Ovary (tissue), 9 donors: ENCODE measurements around the gene PRELID2. TPM values are rescaled to one million over a fixed set of nuclear protein-coding genes. Genes with fewer than 3 reads are reported as not detected.
A peak's percentile ranks its signal among the peaks of the same experiment; 100 is the strongest.

Source experiments
- DNase-seq, 5 donors: peaks; one replicate each; pipeline ENCODE4 v3.0.0-alpha.2; 2019 to 2020
- H3K27ac ChIP-seq, 2 donors: fragments of 200-600 bp; one replicate each; pipeline versions ENCODE4 v1.5.1 to v1.8.0; 2019 to 2022
- H3K27me3 ChIP-seq: fragments of 200-600 bp; one replicate; pipeline ENCODE4 v1.8.0; 2022
- H3K36me3 ChIP-seq: fragments of 200-600 bp; sonication (generic); one replicate; pipeline ENCODE4 v1.5.1; 2019
- H3K4me1 ChIP-seq: one replicate; pipeline ENCODE4 v1.8.1; 2013; ENCODE audit warnings: mild to moderate bottlenecking, moderate library complexity; ENCODE audit not compliant: insufficient read depth
- H3K4me3 ChIP-seq: fragments of 200-600 bp; sonication (generic); one replicate; pipeline ENCODE4 v1.5.1; 2017
- H3K9me3 ChIP-seq, 2 donors: fragments of 200-600 bp in 1 of 2; sonication (generic) in 1 of 2; one replicate each; pipeline versions ENCODE4 v1.5.1 to v1.8.1; 2013 to 2019; ENCODE audit warnings: mild to moderate bottlenecking in 1 of 2, moderate library complexity in 1 of 2
- EP300 ChIP-seq: sonication (generic); formaldehyde crosslinking; IDR thresholded peaks from one replicate; pipeline ENCODE4 v1.6.1; 2017; ENCODE audit warnings: antibody characterized with exemption
- POLR2A ChIP-seq: fragments of 450-650 bp; IDR thresholded peaks from one replicate; pipeline ENCODE4 v1.6.1; 2017; ENCODE audit warnings: antibody characterized with exemption, mild to moderate bottlenecking, moderate library complexity
- WGBS, 3 donors: extraction: QIAGEN DNeasy Blood & Tissue Kit in 1 of 3; methylation state at CpG; one replicate each; pipeline versions ENCODE4 v1.1.5 to v1.1.7; 2013 to 2017; 5-methylcytosine and 5-hydroxymethylcytosine counted together
- intact Hi-C, 4 donors: fragments of 100-400 bp; cut with DNase I; formaldehyde crosslinking; loops; one replicate each; pipeline versions ENCODE4 v1.11.0 to v1.15.1; 2022 to 2023
- polyA plus RNA-seq, 2 donors: library from polyadenylated mRNA; stranded (reverse); fragments of 200-250 nt in 1 of 2; fragments of 350-450 nt in 1 of 2; fragmentation: Illumina TruSeq in 1 of 2; extraction: RNeasy Lipid Tissue Mini Kit (QIAGEN cat#74804) in 1 of 2; gene quantifications; one replicate each; pipeline ENCODE4 v1.2.3, GENCODE V29; 2013 to 2014
- total RNA-seq, 7 donors: library from RNA; depleted of rRNA in 2 of 7; stranded (reverse); fragments of >200 nt in 2 of 7; fragmentation: NEBNext Ultra II Directional in 3 of 7; extraction: Animal tissue kit (Norgen Biotek cat#: 25700) in 3 of 7; gene quantifications; one replicate each; pipeline versions ENCODE4 v1.1.0 to v1.2.4, GENCODE V29; 2016 to 2023
- TF ChIP-seq, protein P1 (sequence below), 3 donors: fragments of 450-650 bp in 2 of 3; fragments of 200-600 bp in 1 of 3; IDR thresholded peaks; one replicate each; pipeline versions ENCODE4 v1.5.1 to v1.8.0; 2016 to 2022; ENCODE audit warnings: antibody characterized with exemption in 3 of 3, mild to moderate bottlenecking in 1 of 3
- donor health status: DM: no; HTN: no; CAD: no; lungs with moderate emphysema.
- donor health status: DM: no; HTN: no; CAD: no.
- donor health status: Bipolar disorder and iron deficiency.
- donor health status: DM: yes; HTN: yes; CAD: no.
- donor health status: DM: no; HTN: no; CAD: no.
- donor health status: DM: yes; HTN: yes; CAD: no.

PRELID2 gene
- total and polyA plus RNA-seq, 9 donors: 5.4 to 49.7 (median 28.4) TPM

DNA sequence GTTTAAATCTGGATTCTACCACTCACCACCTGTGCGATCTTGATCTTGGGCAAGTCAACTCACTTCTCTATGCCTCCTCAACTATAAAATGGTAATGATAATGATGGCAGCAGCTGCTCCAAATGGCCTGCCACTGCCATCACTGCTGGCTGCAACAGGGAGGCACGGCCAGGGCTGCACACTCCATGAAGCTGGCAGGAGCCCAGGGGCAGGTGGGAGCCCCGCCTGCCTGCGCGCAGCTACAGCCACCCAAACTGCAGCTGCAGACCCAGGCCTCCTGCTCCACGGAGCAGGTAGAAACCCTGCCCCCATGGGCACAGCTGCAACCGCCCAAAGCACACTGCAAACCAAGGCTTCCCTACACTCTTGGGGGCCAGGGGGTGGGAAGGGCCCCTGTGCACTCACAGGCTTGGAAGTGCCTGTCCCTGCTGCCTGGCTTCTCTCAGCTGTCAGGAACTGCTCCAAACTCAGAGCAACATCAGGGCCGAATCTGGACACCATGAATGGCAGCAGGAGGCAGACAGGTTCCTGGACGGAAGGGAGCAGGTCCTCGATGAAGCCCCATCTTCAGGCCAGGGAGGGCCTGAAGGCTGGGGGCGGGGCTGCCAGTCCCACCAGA lies 57.6 kb downstream of the PRELID2 start:
- no peak overlapping the region for H3K4me3 ChIP-seq
- WGBS, 3 donors: 94 to 96% (median 96%) methylated on average over 6 to 11 of the region's 11 CpGs
- intact Hi-C loops: no loop called here

DNA sequence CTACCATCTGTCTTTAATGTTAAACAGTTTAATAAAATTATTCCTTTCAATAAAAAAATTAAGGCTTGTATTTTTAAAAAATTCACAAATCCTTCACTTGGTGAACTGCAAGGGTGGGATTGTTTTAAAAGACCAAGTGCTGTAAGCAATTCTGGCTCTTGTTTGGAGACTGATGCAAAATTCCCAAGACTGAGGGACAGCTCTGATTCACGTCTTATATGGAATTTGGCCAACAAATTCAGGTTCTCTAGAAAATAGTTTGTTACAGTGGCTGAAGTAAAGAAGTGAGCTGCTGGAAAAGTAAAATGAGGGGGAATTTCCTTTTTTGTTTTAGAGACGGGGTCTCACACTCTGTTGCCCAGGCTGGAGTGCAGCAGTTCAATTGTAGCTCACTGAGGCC lies 58.3 kb downstream of the PRELID2 start:
- no peak overlapping the region for H3K4me3 ChIP-seq
- no peaks in the 10 kb centered on the region for H3K27me3 ChIP-seq
- H3K27ac ChIP-seq: peak overlapping the region in 1 of 2 donors; percentile 77
- intact Hi-C loops: no loop called here
- WGBS, 3 donors: 29 to 38% (median 30%) methylated on average over 2 of the region's 2 CpGs
- H3K36me3 ChIP-seq: no peaks in the 10 kb centered on the region
- no peak for DNase-seq
- TF ChIP-seq, protein P1, sequence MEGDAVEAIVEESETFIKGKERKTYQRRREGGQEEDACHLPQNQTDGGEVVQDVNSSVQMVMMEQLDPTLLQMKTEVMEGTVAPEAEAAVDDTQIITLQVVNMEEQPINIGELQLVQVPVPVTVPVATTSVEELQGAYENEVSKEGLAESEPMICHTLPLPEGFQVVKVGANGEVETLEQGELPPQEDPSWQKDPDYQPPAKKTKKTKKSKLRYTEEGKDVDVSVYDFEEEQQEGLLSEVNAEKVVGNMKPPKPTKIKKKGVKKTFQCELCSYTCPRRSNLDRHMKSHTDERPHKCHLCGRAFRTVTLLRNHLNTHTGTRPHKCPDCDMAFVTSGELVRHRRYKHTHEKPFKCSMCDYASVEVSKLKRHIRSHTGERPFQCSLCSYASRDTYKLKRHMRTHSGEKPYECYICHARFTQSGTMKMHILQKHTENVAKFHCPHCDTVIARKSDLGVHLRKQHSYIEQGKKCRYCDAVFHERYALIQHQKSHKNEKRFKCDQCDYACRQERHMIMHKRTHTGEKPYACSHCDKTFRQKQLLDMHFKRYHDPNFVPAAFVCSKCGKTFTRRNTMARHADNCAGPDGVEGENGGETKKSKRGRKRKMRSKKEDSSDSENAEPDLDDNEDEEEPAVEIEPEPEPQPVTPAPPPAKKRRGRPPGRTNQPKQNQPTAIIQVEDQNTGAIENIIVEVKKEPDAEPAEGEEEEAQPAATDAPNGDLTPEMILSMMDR (IDR thresholded peaks at IDR 0.05): no peak
- TF ChIP-seq POLR2A (no peak), EP300 (no peak)
- peaks cover 16% of the 10 kb centered on the region for H3K4me1 ChIP-seq
- no peaks in the 10 kb centered on the region for H3K9me3 ChIP-seq

More for the DNA sequence above, 57.6 kb downstream of the PRELID2 start:
- Histone ChIP-seq H3K4me1 (peaks cover 16% of the 10 kb centered on the region), H3K9me3 (no peaks in the 10 kb centered on the region), H3K27ac (peak overlapping the region in 1 of 2 donors; percentile 77), H3K27me3 (no peaks in the 10 kb centered on the region), H3K36me3 (no peaks in the 10 kb centered on the region)
- no peak for DNase-seq
- TF ChIP-seq POLR2A (no peak), EP300 (no peak)

DNA sequence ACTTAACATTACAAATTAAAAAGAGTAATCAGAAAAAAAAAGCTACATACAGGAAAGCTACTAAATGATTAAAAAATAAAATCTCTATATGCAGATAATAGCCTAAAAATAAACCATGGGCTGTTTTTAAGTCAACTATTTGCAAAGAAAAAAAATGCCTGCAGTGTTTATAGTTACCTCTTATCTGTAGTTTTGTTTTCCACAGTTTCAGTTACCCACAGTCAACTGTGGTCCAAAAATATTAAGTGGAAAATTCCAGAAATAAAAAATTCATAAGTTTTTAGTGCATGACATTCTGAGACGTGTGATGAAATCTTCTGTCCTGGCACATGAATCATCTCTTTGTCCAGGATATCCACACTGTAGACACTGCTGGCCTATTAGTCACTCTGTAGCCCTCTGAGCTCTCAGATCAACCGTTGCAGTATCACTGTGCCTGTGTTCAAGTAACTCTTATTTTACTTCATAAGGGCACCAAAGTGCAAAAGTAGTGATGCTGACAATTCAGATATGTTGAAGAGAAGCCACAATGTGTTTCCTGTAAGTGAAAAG lies 59.2 kb downstream of the PRELID2 start:
- Histone ChIP-seq H3K27ac (peak overlapping the region in 1 of 2 donors; percentile 77), H3K36me3 (no peaks in the 10 kb centered on the region), H3K9me3 (no peaks in the 10 kb centered on the region), H3K4me1 (peaks cover 16% of the 10 kb centered on the region), H3K27me3 (no peaks in the 10 kb centered on the region), H3K4me3 (no peak overlapping the region)
- peak in 3 of 5 donors; percentile 19 to 71 (median 35) for DNase-seq
- TF ChIP-seq, protein P1 (IDR thresholded peaks at IDR 0.05): no peak
- TF ChIP-seq EP300 (no peak), POLR2A (no peak)
- intact Hi-C loops: no loop called here
- 3 to 12% (median 8%) methylated on average over 2 of the region's 2 CpGs for WGBS, 3 donors

DNA sequence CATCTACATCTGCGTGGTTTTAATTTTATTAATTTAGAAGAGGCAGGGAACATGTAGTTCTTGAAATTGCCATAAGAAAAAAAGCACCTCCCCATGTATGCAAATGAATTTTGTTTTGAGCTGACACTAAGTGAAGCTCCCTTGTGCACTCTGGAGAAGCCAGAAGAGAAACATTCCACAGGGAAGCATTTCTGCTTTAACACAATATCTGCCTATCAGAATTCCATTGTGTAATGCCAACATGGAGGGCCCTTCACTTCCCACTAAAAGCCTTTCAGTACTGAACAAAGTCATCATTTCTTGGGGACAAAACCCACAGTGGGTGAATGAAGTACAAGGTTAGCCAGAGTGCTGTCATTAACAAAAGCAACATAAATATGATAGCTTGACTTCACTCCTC lies 59.7 kb downstream of the PRELID2 start:
- Histone ChIP-seq H3K9me3 (no peaks in the 10 kb centered on the region), H3K4me3 (no peak overlapping the region), H3K36me3 (no peaks in the 10 kb centered on the region), H3K4me1 (peaks cover 16% of the 10 kb centered on the region), H3K27ac (peak overlapping the region in 1 of 2 donors; percentile 77), H3K27me3 (no peaks in the 10 kb centered on the region)
- no peak for DNase-seq
- intact Hi-C loops: no loop called here
- TF ChIP-seq, protein P1 (IDR thresholded peaks at IDR 0.05): no peak
- no peak for TF ChIP-seq EP300
- no peak for TF ChIP-seq POLR2A
- 69 to 74% (median 70%) methylated on average over 1 of the region's 1 CpG for WGBS, 3 donors

DNA sequence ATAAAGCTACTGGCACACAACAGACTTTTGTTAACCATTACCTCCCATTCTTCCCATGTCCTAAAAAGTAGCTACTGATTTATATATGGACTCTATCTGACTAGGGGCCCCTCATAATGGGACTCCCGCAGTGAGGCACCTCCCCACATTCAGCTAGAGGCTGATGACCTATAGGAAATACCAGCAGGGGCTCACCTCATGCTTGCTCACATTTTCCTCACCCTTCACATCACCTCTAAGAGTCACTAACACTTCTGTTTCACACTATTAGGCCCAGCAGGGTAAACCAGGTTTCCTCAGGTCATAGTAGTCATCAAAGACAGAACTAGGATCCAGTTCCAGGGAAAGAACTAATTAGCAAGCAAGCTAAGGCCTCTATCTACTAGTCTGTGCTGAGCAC lies 60.7 kb downstream of the PRELID2 start:
- Histone ChIP-seq H3K27me3 (no peaks in the 10 kb centered on the region), H3K27ac (peak overlapping the region in 1 of 2 donors; percentile 77), H3K36me3 (no peaks in the 10 kb centered on the region), H3K4me3 (no peak overlapping the region), H3K9me3 (no peaks in the 10 kb centered on the region), H3K4me1 (peaks cover 16% of the 10 kb centered on the region)
- no peak for DNase-seq
- intact Hi-C loops: no loop called here
- TF ChIP-seq, protein P1 (IDR thresholded peaks at IDR 0.05): no peak
- no peak for TF ChIP-seq POLR2A
- no peak for TF ChIP-seq EP300
- WGBS, 3 donors: 84 to 100% (median 92%) methylated on average over 1 of the region's 1 CpG
